HG03045 (cell line): ENCODE results near the gene BLOC1S6.

ENCODE experiments used
- ATAC-seq: cut with Tn5 transposase; IDR thresholded peaks from one replicate; pipeline ENCODE4 v1.9.1; 2021; ENCODE audit warnings: mild to moderate bottlenecking, moderate library complexity; ENCODE audit not compliant: unreplicated experiment

Gene BLOC1S6, protein sequence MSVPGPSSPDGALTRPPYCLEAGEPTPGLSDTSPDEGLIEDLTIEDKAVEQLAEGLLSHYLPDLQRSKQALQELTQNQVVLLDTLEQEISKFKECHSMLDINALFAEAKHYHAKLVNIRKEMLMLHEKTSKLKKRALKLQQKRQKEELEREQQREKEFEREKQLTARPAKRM

DNA sequence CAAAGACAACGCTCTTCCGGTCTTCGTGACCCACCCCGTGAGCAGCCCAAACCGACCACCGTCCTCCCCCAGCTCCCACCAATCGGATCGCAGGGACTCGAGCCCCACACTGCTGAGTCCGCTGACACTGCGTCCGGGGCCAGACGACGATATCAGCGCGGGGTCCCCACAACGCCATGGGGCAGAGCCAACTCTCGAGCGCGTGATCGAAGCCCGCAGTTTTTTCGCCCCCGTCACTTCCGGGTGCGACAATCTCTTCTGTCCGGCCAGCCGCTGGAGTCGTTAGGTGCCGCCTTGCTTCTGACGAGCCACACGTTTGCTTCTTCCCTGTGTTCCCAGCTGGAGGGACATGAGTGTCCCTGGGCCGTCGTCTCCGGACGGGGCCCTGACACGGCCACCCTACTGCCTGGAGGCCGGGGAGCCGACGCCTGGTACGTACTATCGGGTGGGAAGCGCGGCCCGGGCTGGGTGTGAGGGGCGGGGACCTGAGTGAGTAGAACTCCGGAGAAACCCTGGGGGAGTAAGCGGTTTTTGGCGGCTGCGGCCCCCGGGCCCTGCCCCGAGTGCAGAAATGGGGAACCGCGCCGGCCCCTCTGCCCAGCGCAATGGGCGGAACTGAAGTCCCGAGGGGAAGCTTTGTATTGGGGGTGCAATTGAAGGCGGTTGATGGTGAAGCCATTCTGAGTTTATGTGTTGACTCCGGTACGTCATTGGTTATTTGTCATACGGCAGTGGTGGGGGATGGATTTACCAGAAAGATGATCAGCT lies at the start of gene BLOC1S6:
BLOC1S6 (plus strand) TSS at position 285 of the 768 bp plus-strand sequence; CDS start at position 350, 65 bp downstream.
- ATAC-seq = peak; percentile 82

DNA sequence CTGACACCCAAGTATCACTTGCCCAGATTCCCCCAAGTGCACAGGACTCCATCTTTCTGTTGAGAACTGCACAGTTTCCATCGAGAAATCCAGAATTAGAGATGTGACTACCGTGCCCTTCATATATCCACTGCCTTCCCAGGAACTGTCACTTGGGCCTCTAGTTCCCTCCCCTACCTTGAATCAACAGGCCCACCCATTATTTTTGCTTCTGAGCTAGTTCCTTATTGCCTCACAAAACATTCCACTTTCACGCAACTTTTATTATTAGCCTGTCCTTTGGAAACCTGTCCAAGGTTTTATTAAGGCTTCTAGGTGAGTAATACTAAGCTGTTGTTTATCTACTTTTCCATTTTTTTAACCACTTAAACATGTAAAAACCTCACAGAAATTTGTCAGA lies 47.5 kb upstream of the BLOC1S6 start:
- ATAC-seq = no peak

DNA sequence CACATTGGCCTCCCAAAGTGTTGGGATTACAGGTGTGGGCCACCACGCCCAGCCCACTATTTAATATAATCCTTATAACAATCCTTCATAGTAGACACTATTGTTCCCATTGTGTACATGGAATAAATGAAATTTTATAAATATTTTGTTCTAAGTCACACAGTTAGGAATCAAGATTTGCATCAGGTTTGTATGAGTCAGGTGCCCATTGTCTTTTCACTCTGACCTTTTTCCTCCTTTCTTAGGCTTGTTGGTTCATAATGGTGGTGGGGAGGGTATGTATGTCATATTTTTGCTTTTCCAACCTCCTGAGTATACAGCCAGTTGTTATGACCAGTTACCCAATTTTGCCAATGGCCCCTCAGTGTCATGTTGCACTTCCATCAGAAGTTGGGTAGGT lies 46.6 kb upstream of the BLOC1S6 start:
- ATAC-seq = no peak

DNA sequence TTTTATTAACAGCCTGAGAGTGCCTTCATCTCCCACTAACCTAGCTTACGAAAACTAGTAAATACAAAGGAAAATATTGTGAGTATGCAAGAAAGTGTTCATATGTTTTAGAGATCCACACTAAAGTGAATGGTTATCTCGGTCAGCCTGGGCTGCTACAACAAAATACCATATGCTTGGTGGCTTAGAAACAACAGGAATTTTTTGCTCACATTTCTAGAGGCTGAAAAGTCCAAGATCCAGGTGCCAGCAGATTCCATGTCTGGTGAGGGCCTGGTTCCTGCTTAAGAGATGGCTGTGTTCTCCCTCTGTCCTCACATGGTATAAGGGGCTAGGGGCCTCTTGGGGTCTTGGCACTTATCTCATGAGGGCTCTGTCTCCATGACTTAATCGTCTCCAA lies 44.1 kb upstream of the BLOC1S6 start:
- no peak for ATAC-seq

DNA sequence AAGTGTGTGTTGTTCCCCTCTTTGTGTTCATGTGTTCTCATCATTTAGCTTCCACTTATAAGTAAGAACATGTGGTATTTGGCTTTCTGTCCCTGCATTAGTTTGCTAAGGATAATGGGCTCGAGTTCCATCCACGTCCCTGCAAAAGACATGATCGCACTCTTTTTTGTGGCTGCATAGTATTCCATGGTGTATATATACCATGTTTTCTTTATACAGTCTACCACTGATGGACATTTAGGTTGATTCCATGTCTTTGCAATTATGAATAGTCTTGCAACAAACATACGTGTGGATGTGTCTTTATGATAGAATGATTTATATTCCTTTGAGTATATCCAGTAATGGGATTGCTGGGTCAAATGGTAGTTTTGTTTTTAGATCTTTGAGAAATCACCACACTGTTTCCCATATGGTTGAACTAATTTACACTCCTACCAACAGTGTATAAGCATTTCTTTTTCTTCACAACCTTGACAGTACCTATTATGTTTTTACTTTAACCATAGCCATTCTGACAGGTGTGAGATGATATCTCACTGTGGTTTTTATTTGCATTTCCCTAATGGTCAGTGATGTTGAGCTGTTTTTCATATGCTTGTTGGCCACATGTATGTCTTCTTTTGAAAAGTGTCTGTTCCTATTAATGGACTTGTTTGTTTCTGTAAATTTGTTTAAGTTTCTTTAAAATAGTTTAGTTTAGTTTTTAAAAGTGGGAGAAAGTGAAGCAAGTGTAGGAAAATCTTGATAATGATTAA lies 42.7 kb upstream of the BLOC1S6 start:
- peak; percentile 60 for ATAC-seq

DNA sequence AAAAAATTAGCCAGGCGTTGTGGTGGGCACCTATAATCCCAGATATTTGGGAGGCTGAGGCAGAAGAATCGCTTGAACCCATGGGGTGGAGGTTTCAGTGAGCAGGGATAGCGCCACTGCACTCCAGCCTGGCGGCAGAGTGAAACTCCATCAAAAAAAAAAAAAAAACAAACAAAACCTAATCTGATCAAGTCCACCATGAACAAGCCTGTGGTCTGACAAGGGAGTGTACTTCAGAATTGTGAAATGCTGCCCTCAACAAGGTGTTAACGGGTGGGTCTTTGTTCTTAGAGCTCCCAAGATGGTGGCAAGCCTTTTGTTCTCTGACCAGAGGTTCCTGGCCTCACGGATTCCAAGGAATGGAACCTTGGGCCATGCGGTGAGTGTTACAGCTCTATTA lies 40.4 kb upstream of the BLOC1S6 start:
- no peak for ATAC-seq

DNA sequence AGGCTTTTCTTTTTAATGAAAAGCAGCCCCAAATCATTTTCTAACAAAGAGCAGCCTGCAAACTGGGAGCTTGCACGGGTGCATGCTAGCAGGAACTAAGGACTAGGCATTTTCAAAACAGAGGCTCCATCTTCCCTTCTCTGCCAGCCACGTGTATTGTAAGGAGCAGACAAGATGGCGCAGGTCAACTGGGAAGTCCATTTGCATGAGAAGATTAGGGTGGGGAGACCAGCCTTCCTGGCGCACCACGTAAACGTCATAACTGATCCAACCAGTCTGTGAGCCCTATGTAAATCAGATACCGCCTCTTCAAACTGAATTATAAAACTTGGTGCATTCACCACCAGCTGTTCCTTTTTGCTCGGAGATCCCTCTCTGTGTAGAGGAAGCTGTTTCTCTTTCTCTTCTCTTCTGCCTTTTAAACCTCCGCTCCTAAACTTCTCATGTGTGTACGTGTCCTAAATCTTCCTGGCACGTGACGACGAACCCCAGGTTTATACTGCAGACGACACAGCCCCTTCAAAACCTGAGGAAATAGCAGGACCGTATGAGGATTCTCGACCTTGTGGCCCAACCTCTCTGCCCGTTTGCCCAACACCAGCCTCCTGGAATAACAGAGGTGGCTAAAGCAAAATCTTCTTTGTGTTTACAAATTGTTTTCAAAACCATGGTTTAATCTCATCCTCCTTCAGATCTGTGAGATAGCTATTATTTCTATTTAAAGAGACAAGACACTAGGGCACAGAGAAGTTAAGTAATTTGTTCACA lies 38.2 kb upstream of the BLOC1S6 start:
- no peak for ATAC-seq

DNA sequence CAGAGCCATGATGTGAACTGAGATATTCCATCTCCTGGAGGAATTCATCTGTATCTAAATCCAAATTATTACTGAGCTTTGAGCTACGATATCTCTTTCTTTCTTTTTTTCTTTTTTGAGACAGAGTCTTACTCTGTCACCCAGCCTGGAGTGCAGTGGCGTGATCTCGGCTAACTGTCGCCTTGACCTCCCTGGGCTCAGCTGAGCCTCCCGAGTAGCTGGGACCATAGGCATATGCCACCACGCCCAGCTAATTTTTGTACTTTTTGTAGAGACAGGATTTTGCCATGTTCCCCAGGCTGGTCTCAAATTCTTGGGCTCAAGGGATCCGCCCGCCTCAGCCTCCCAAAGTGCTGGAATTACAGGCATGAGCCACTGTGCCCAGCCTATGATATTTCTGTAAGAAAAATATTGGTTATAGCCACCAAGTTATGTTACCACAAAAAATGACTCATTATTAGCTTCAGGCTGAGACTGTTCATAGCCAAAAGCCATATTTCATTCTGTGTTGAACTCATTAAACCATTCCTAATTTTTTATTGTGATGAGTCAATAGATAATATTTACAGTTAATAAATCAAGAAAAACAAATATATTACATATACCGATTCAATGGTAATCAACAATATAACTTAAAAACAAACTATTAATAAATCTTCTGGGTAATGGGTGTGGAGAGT lies 37.5 kb upstream of the BLOC1S6 start:
- ATAC-seq = no peak

DNA sequence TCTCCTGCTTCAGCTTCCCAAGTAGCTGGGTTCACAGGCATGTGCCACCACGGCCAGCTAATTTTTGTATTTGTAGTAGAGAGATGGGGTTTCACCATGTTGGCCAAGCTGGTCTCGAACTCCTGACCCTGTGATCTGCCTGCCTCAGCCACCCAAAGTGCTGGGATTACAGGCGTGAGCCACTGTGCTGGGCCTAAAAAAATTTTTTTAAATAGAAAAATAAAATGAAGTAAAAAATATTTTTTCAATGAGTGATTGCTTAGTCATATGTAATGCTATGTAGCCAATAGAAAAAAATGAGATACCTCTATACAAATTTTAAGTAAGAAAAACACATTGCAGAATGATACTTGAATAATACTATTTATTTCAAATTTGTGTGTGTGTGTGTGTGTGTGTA lies 36.7 kb upstream of the BLOC1S6 start:
- no peak for ATAC-seq

DNA sequence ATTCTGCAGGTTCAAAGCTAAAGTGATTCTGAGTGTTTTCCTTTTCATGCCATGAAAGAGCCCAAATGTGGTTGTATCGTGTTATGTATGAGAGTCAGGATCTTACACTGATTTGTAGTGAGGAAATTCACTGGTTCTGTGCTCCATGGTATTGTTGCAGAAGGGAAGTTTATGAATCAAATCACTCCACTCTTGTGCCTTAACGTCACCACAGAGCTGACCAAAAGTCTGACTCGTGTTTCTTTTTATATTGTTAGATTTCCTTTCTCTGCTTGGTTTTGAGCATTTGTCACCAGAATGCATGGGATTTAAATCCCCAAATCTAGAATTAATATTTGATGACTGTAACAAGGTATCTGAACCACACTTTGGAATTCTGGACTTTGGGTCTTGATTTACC lies 35.5 kb upstream of the BLOC1S6 start:
- ATAC-seq = no peak

DNA sequence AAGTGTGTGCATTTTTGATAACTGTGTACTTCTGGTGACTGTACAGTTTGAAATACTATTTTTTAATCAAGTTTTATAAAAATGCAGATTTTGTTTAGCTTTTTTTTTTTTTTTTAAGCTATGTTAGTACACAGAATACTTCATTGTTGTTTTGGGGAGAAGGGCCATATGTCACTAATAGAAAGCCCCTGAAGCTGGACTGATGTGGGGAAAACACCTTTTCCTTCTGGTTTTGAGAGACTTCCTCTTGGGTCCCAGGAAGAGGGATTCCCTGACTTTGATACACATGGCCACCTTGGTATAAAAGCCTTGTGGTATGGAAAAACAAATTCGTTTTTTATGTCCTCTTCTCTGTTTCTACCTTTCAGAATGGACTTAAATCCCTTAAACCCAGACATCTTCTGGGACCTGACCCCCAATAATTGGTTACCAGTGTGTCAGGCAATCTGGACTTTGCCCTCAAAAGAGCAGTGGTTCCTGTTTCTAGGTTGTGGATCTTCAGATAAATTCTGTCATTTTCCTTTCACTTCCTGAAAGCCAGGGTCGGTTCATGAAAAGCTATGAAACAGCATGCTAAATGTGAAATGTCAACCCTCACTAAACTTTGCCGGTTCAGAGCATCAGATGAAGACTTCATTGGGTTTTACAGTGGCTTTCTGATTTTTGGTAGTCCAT lies 31.1 kb upstream of the BLOC1S6 start:
- no peak for ATAC-seq

DNA sequence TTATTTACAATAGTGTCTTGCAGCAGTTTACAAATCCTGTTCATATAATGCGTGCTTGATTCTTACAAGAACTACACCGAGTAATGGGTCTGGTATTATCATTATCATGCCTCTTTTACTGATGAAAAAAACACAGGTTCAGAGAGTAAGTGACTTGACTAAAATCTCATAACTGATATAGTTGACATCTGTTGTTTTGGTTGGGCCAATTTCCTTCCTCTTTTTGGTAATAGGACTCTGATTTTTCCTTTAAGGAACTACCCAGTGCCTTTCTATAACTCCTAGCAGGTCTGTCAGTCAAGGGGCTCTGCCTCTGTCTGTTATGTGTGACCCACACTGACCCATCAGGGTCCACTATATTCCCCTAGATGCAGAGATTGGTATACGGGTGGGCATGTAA lies 14.6 kb upstream of the BLOC1S6 start:
- ATAC-seq = no peak

DNA sequence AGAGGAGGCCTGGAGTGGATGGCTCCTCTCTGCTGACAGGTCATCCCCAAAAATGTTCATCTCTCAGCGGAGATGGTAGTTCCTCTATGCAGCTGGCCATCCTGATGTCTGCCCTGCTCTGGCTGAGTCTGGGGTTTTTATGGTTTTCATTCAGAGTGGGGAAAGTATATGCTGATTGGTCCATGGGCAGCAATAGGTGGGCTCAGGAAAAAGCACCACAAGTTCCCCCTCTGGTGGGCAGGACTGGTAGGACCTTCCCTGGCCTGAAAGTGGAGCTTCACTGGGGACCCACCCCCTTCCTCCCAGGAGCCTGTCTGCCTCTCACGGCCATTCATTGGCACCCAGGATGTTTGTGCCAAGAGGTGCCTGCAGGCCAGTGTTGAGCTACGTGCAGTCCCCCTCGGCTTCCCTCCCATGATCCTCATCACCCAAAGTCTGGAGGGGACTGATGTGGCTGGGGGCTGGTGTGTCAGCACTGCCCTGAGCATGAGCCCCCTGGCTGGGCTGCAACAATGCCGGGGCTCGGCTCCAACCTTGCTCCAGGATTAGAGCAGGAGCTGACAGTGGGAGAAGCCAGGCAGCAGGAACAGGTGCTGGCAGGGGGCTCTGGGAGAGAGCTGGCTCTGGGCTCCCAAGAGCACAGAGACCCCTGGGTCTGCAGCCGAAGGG lies 13.1 kb upstream of the BLOC1S6 start:
- ATAC-seq = no peak

DNA sequence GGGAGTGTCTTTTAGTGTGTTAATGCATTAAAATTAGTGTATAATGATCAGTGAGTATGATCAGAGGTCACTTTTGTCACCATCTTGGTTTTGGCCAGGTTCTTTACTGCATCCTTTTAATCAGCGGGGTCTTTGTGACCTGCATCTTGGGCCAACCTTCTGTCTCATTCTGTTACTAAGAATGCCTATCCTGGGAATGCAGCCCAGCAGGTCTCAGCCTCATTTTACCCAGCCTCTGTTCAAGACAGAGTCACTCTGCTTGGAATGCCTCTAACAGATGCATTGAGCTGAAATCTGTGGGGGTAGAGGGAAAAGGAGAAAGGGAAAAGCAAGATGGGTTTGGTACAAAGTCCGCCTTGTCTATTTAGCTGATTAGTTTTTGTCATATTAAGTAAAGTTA lies 5.3 kb upstream of the BLOC1S6 start:
- ATAC-seq = no peak

DNA sequence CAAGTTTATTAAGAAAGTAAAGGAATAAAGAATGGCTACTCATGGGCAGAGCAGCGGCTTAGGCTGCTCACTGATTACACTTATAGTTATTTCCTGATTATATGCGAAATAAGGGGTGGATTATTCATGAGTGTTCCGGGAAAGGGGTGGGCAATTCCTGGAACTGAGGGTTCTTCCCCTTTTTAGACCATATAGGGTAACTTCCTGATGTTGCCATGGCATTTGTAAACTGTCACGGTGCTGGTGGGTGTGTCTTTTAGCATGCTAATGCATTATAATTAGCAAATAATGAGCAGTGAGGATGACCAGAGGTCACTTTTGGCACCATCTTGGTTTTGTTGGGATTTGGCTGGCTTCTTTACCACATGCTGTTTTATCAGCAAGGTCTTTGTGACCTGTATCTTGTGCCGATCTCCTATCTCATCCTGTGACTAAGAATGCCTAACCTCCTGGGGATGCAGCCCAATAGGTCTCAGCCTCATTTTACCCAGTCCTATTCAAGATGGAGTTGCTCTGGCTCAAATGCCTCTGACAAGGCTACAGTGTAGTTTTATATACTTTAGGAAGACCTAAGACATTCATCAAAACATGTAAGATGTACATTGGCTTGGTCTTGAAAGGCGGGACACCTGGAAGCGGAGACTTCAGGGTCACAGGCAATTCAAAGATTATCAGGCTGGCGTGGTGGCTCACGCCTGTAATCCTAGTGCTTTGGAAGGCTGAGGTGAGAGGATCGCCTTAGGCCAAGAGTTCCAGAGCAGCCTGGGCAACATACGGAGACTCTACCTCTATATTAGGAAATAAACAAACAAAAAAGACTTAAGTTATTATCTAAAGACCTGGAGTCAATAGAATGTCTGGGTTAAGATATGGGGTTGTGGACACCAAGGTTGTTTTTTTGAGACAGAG lies 3.2 kb upstream of the BLOC1S6 start:
- ATAC-seq = no peak

DNA sequence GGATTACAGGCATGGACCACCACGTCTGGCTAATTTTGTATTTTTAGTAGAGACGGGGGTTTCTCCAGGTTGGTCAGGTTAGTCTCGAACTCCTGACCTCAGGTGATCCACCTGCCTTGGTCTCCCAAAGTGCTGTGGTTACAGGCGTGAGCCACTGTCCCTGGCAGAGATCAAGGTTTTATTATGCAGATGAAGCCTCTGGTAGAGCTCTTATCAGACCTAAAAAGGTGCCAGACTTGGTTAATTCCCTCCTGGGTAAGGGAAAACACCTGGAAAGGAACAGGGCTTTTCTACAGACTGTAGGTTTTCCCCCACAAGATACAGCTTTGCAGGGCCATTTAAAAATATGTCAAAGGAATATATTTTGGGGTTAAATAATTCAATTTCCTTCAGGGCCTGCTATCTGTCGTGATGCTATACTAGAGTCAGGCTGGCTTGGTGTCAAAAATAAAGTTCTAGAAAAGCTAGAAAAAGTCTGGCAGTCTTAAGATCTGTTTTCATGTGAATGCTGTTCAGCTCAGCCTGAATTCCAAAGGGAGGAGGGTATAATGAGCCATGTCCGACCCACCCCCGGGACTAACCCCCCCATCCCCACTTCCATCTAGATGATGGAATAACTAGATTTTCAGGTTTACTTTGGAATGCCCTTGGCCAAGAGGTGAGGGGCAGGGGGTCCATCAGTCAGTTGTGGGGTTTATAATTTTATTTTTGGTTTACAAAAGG lies 1.9 kb upstream of the BLOC1S6 start:
- no peak for ATAC-seq

DNA sequence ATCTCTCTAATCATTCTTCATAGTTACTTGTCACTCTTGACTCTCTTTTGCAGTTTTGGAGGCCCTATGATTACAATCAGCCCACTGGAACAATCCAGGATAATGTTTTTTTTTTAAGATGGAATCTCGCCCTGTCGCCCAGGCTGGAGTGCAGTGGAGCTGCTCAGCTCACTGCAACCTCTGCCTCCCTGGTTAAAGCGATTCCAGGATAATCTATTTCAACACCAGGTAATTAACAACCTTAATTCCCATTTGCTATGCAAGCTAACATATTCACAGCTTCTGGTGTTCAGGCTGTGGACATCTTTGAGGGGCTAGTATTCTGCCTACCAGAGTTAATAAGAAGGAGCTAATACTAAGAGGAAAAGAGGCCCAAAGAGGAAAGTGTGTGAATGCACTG lies 1.1 kb upstream of the BLOC1S6 start:
- no peak for ATAC-seq

DNA sequence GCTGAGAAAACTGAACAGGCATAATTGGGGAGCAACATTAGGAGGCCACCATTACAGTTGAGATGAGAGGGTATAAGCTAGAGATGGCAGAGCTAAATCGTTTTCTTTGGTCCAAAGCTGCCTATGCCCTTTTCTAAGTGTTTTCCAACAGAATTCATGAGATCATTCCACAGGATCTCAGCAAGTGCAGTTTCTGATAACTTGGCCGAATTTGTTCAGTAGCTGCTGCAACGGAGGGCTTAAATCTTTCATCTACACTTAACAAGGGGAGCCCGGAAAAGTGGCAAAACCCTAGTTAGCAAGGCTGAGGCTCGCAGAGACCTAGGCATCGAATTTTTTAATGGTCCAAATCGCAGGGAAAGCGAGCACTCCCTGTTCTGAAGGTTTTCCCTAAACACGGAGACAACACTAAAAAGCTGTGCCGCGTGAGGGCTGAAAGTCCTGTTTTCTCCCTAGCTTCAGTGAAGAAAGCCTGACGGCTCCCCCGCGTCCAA lies 531 bp upstream of the BLOC1S6 start:
- no peak for ATAC-seq
